SK-N-SH treated with all-trans-retinoic acid at 6 μM for 48 hours (cell line): ENCODE results near the gene TGM5.

Experiments used
- ATAC-seq: fragments of 200-7000 bp; cut with Tn5 transposase; 3 replicates; pipeline ENCODE4 v1.9.1; 2020; ENCODE audit warnings: mild to moderate bottlenecking, moderate library complexity
- ARNTL ChIP-seq: fragments of 450-650 bp; formaldehyde crosslinking; IDR thresholded peaks from 2 replicates; pipeline ENCODE4 v1.5.0; 2020; ENCODE audit warnings: low read depth, mild to moderate bottlenecking, moderate library complexity, borderline replicate concordance
- CSDC2 ChIP-seq: fragments of 250-450 bp; sonication (Bioruptor Pico); IDR thresholded peaks from 2 replicates; pipeline ENCODE4 v1.5.0; 2020; ENCODE audit warnings: mild to moderate bottlenecking, moderate library complexity
- ESRRG ChIP-seq: fragments of 250-450 bp; sonication (Bioruptor Pico); IDR thresholded peaks from 2 replicates; pipeline ENCODE4 v1.6.1; 2021; ENCODE audit warnings: mild to moderate bottlenecking
- GLIS3 ChIP-seq: fragments of 250-450 bp; sonication (Bioruptor Pico); IDR thresholded peaks from 2 replicates; pipeline ENCODE4 v1.5.0; 2020; ENCODE audit warnings: mild to moderate bottlenecking, moderate library complexity
- ISL1 ChIP-seq: fragments of 250-450 bp; sonication (Bioruptor Pico); IDR thresholded peaks from 2 replicates; pipeline ENCODE4 v2.1.2; 2022; ENCODE audit warnings: mild to moderate bottlenecking, moderate library complexity
- OSR1 ChIP-seq: fragments of 250-450 bp; sonication (Bioruptor Pico); IDR thresholded peaks from 2 replicates; pipeline ENCODE4 v1.8.0; 2022; ENCODE audit warnings: moderate library complexity, mild to moderate bottlenecking, inconsistent platforms
- PPARA ChIP-seq: fragments of 250-450 bp; sonication (Bioruptor Pico); IDR thresholded peaks from 2 replicates; pipeline ENCODE4 v1.5.0; 2020; ENCODE audit warnings: mild to moderate bottlenecking, borderline replicate concordance
- RARB ChIP-seq: fragments of 250-450 bp; sonication (Bioruptor Pico); IDR thresholded peaks from 2 replicates; pipeline ENCODE4 v1.8.0; 2021; ENCODE audit warnings: mild to moderate bottlenecking, moderate library complexity
- SNAI2 ChIP-seq: fragments of 250-450 bp; sonication (Bioruptor Pico); IDR thresholded peaks from 2 replicates; pipeline ENCODE4 v1.5.0; 2020; ENCODE audit warnings: mild to moderate bottlenecking, moderate library complexity
- TCF4 ChIP-seq: fragments of 250-450 bp; sonication (Bioruptor Pico); IDR thresholded peaks from 2 replicates; pipeline ENCODE4 v1.8.0; 2021; ENCODE audit warnings: mild to moderate bottlenecking, moderate library complexity, borderline replicate concordance
- TOX ChIP-seq: fragments of 250-450 bp; sonication (Bioruptor Pico); IDR thresholded peaks from 2 replicates; pipeline ENCODE4 v1.8.0; 2021; ENCODE audit warnings: mild to moderate bottlenecking, moderate library complexity, borderline replicate concordance
- ZC3H10 ChIP-seq: fragments of 250-450 bp; sonication (Bioruptor Pico); IDR thresholded peaks from 2 replicates; pipeline ENCODE4 v1.5.1; 2021; ENCODE audit warnings: mild to moderate bottlenecking, moderate library complexity
- ZFP3 ChIP-seq: fragments of 250-450 bp; sonication (Bioruptor Pico); IDR thresholded peaks from 2 replicates; pipeline ENCODE4 v1.5.0; 2020; ENCODE audit warnings: mild to moderate bottlenecking, moderate library complexity
- ZFP30 ChIP-seq: fragments of 450-650 bp; formaldehyde crosslinking; IDR thresholded peaks from 2 replicates; pipeline ENCODE4 v1.5.0; 2022; ENCODE audit warnings: mild to moderate bottlenecking, moderate library complexity
- ZNF70 ChIP-seq: fragments of 450-650 bp; formaldehyde crosslinking; IDR thresholded peaks from 2 replicates; pipeline ENCODE4 v1.5.0; 2020; ENCODE audit warnings: mild to moderate bottlenecking, moderate library complexity
- ZNF8 ChIP-seq: fragments of 450-650 bp; formaldehyde crosslinking; IDR thresholded peaks from 2 replicates; pipeline ENCODE4 v1.5.0; 2020; ENCODE audit warnings: mild to moderate bottlenecking, moderate library complexity
- TF ChIP-seq, protein P1 (sequence below): fragments of 250-450 bp; sonication (Bioruptor Pico); IDR thresholded peaks from 2 replicates; pipeline ENCODE4 v1.8.0; 2020; ENCODE audit warnings: mild to moderate bottlenecking, moderate library complexity, borderline replicate concordance
- TF ChIP-seq, protein P2 (sequence below): fragments of 250-450 bp; sonication (Bioruptor Pico); IDR thresholded peaks from 2 replicates; pipeline ENCODE4 v1.5.1; 2021; ENCODE audit warnings: mild to moderate bottlenecking, moderate library complexity
- TF ChIP-seq, protein P3 (sequence below): fragments of 250-450 bp; sonication (Bioruptor Pico); IDR thresholded peaks from 2 replicates; pipeline ENCODE4 v1.8.0; 2021; ENCODE audit warnings: low read depth, mild to moderate bottlenecking, moderate library complexity, borderline replicate concordance
- TF ChIP-seq, protein P4 (sequence below): fragments of 250-450 bp; sonication (Bioruptor Pico); IDR thresholded peaks from 2 replicates; pipeline ENCODE4 v1.5.0; 2020; ENCODE audit warnings: mild to moderate bottlenecking, moderate library complexity
- TF ChIP-seq, protein P5 (sequence below): fragments of 250-450 bp; sonication (Bioruptor Pico); IDR thresholded peaks from 2 replicates; pipeline ENCODE4 v1.5.1; 2020; ENCODE audit warnings: low read depth, mild to moderate bottlenecking, moderate library complexity

TGM5 gene

DNA sequence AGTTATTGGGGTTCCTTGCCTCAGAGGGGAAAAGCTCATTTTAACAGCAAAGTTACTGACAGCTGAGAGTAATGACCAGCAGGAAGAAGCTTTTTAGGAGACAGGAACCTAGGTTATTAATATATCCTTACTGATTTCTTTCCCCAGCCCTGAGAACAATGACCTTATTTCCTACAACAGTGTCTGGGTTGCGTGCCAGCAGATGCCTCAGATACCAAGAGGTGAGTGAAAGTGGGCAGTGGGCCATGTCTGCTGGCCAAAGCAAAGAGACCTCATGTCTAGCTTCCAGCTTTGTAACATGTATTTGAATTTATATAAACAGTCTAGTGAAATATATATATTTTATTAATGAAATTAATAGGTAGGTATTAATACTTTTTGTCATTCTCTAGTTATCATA is 76.5 kb downstream of the TGM5 start:
- ATAC-seq, result no peak
- TF ChIP-seq ZNF8 (CRISPR knock-in tag) (no peak), ISL1 (CRISPR knock-in tag) (peak; percentile 34), TOX (CRISPR knock-in tag) (no peak)
- TF ChIP-seq, protein P1, sequence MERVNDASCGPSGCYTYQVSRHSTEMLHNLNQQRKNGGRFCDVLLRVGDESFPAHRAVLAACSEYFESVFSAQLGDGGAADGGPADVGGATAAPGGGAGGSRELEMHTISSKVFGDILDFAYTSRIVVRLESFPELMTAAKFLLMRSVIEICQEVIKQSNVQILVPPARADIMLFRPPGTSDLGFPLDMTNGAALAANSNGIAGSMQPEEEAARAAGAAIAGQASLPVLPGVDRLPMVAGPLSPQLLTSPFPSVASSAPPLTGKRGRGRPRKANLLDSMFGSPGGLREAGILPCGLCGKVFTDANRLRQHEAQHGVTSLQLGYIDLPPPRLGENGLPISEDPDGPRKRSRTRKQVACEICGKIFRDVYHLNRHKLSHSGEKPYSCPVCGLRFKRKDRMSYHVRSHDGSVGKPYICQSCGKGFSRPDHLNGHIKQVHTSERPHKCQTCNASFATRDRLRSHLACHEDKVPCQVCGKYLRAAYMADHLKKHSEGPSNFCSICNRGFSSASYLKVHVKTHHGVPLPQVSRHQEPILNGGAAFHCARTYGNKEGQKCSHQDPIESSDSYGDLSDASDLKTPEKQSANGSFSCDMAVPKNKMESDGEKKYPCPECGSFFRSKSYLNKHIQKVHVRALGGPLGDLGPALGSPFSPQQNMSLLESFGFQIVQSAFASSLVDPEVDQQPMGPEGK (CRISPR knock-in tag), result no peak

DNA sequence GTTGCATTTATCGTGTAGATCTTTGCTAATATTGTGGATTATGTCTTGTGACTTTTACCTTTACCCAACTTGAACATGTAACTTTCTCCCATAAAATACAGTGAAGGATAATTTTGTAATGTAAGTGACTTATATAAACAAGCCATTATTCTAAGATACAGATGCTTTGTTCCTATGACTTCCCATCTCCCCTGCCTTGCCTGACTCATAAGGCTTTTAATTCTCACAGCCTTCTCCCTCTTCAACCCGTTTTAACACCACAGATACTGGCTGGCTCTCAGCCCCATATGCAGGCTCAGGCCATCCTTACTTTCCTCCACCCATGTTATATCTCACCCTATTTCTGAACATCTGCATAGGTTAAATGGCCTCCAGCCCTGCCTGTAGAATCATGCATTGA is 77.4 kb downstream of the TGM5 start:
- no peak for TF ChIP-seq ZFP3 (CRISPR knock-in tag)
- no peak for ATAC-seq

DNA sequence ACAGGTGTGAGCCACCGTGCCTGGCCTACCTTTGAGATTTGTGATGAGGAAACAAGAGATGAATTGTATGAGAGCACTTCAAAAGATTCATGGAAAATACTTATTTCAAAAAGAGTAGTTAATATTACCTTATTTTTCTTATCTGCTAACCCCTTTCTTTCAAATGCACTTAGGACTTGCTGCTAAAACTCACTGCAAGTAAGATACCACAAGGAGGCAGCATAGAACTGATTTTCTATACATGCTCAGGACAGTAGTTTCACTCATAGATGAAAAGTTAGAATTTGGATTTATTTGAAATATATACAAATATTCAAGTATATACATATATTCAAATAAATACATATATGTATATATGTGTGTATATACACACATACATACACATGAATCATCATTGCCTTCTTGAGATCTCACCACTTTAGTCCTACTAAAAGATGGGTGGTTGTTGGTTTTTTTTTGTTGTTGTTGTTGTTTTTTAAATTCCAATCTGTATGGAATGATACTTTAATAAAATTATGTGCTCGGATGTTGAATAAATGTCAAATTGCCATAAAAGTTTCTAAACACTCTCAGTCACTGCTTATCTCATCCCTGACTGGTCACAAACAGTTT is 79.1 kb downstream of the TGM5 start:
- TF ChIP-seq GLIS3 (CRISPR knock-in tag), result no peak
- no peak for TF ChIP-seq ZNF8 (CRISPR knock-in tag)
- TF ChIP-seq, protein P1 (CRISPR knock-in tag), result no peak
- TF ChIP-seq TCF4 (CRISPR knock-in tag), result no peak
- TF ChIP-seq ZNF70 (CRISPR knock-in tag), result no peak
- TF ChIP-seq, protein P2, sequence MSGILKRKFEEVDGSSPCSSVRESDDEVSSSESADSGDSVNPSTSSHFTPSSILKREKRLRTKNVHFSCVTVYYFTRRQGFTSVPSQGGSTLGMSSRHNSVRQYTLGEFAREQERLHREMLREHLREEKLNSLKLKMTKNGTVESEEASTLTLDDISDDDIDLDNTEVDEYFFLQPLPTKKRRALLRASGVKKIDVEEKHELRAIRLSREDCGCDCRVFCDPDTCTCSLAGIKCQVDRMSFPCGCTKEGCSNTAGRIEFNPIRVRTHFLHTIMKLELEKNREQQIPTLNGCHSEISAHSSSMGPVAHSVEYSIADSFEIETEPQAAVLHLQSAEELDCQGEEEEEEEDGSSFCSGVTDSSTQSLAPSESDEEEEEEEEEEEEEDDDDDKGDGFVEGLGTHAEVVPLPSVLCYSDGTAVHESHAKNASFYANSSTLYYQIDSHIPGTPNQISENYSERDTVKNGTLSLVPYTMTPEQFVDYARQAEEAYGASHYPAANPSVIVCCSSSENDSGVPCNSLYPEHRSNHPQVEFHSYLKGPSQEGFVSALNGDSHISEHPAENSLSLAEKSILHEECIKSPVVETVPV (CRISPR knock-in tag), result no peak
- TF ChIP-seq CSDC2 (CRISPR knock-in tag), result no peak
- TF ChIP-seq, protein P3, sequence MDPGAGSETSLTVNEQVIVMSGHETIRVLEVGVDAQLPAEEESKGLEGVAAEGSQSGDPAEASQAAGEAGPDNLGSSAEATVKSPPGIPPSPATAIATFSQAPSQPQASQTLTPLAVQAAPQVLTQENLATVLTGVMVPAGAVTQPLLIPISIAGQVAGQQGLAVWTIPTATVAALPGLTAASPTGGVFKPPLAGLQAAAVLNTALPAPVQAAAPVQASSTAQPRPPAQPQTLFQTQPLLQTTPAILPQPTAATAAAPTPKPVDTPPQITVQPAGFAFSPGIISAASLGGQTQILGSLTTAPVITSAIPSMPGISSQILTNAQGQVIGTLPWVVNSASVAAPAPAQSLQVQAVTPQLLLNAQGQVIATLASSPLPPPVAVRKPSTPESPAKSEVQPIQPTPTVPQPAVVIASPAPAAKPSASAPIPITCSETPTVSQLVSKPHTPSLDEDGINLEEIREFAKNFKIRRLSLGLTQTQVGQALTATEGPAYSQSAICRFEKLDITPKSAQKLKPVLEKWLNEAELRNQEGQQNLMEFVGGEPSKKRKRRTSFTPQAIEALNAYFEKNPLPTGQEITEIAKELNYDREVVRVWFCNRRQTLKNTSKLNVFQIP (CRISPR knock-in tag), result no peak
- no peak for TF ChIP-seq PPARA (CRISPR knock-in tag)
- TF ChIP-seq SNAI2, result no peak
- TF ChIP-seq, protein P4, sequence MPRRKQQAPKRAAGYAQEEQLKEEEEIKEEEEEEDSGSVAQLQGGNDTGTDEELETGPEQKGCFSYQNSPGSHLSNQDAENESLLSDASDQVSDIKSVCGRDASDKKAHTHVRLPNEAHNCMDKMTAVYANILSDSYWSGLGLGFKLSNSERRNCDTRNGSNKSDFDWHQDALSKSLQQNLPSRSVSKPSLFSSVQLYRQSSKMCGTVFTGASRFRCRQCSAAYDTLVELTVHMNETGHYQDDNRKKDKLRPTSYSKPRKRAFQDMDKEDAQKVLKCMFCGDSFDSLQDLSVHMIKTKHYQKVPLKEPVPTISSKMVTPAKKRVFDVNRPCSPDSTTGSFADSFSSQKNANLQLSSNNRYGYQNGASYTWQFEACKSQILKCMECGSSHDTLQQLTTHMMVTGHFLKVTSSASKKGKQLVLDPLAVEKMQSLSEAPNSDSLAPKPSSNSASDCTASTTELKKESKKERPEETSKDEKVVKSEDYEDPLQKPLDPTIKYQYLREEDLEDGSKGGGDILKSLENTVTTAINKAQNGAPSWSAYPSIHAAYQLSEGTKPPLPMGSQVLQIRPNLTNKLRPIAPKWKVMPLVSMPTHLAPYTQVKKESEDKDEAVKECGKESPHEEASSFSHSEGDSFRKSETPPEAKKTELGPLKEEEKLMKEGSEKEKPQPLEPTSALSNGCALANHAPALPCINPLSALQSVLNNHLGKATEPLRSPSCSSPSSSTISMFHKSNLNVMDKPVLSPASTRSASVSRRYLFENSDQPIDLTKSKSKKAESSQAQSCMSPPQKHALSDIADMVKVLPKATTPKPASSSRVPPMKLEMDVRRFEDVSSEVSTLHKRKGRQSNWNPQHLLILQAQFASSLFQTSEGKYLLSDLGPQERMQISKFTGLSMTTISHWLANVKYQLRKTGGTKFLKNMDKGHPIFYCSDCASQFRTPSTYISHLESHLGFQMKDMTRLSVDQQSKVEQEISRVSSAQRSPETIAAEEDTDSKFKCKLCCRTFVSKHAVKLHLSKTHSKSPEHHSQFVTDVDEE (CRISPR knock-in tag), result no peak
- no peak for TF ChIP-seq ZFP3 (CRISPR knock-in tag)
- TF ChIP-seq, protein P5, sequence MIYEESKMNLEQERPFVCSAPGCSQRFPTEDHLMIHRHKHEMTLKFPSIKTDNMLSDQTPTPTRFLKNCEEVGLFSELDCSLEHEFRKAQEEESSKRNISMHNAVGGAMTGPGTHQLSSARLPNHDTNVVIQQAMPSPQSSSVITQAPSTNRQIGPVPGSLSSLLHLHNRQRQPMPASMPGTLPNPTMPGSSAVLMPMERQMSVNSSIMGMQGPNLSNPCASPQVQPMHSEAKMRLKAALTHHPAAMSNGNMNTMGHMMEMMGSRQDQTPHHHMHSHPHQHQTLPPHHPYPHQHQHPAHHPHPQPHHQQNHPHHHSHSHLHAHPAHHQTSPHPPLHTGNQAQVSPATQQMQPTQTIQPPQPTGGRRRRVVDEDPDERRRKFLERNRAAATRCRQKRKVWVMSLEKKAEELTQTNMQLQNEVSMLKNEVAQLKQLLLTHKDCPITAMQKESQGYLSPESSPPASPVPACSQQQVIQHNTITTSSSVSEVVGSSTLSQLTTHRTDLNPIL (CRISPR knock-in tag), result no peak
- TF ChIP-seq ZFP30 (CRISPR knock-in tag), result no peak
- TF ChIP-seq TOX (CRISPR knock-in tag), result no peak
- no peak for TF ChIP-seq ARNTL
- TF ChIP-seq ESRRG (CRISPR knock-in tag), result no peak
- TF ChIP-seq ZC3H10, result no peak
- no peak for TF ChIP-seq RARB
- no peak for TF ChIP-seq OSR1
- ATAC-seq, result 0 out of 3 replicates have a peak, but pooled peaks have one; percentile 18
